SK-N-MC (cell line): Measurements from ENCODE around the gene ZFAND3.

Experiments
- EZH2 ChIP-seq: fragments of 200-600 bp; sonication (generic); IDR thresholded peaks from one replicate; pipeline ENCODE4 v1.6.1; 2017; ENCODE audit warnings: antibody characterized with exemption
- FOXP2 ChIP-seq: optimal IDR thresholded peaks from 2 replicates; pipeline ENCODE3; 2011; ENCODE audit warnings: mild to moderate bottlenecking, moderate library complexity; ENCODE audit not compliant: insufficient read depth; ENCODE audit errors: extremely low read length, control extremely low read depth
- POLR2AphosphoS5 ChIP-seq: IDR thresholded peaks from 2 replicates; pipeline ENCODE4 v1.6.1; 2012; ENCODE audit warnings: mild to moderate bottlenecking, low read depth, low read length, borderline replicate concordance

- TF ChIP-seq EZH2 (no peak), POLR2AphosphoS5 (no peak), FOXP2 (no peak)
Observed at GRCh38 chr6:38133932-38134703, 314.6 kb downstream of the ZFAND3 start.
